Liver (tissue), 9 donors: ENCODE results near the gene GOLGA7B. TPM values are rescaled to one million over a fixed set of nuclear protein-coding genes. Genes with fewer than 3 reads are reported as not detected.

Experiments used
- DNase-seq: peaks from one replicate; pipeline ENCODE4 v3.0.0-alpha.2; 2017; ENCODE audit warnings: low spot score
- H3K27ac ChIP-seq, 2 donors: one replicate each; pipeline ENCODE4 v1.7.0; 2013; ENCODE audit warnings: inconsistent platforms in 2 of 2, low read length in 2 of 2, control low read depth in 1 of 2, low read depth in 1 of 2, mild to moderate bottlenecking in 1 of 2
- H3K27me3 ChIP-seq, 4 donors: one replicate each; pipeline versions ENCODE4 v1.6.1 to v1.7.0; 2013; ENCODE audit warnings: low read length in 3 of 4, inconsistent platforms in 1 of 4, mild to moderate bottlenecking in 1 of 4, moderate library complexity in 1 of 4; ENCODE audit not compliant: control insufficient read depth in 4 of 4, insufficient read depth in 4 of 4
- H3K36me3 ChIP-seq, 4 donors: one replicate each; pipeline versions ENCODE4 v1.6.1 to v1.7.0; 2013; ENCODE audit warnings: low read length in 3 of 4, mild to moderate bottlenecking in 3 of 4, low read depth in 1 of 4, moderate library complexity in 1 of 4; ENCODE audit not compliant: control insufficient read depth in 4 of 4, insufficient read depth in 3 of 4
- H3K4me1 ChIP-seq, 4 donors: one replicate each; pipeline versions ENCODE4 v1.6.1 to v1.7.0; 2013; ENCODE audit warnings: low read length in 3 of 4, mild to moderate bottlenecking in 3 of 4, moderate library complexity in 1 of 4; ENCODE audit not compliant: control insufficient read depth in 4 of 4, insufficient read depth in 4 of 4
- H3K4me3 ChIP-seq, 3 donors: one replicate each; pipeline versions ENCODE4 v1.6.1 to v1.7.0; 2013; ENCODE audit warnings: low read length in 3 of 3, control low read depth in 1 of 3, low read depth in 1 of 3, mild to moderate bottlenecking in 1 of 3
- H3K9ac ChIP-seq, 2 donors: one replicate each; pipeline ENCODE4 v1.7.0; 2013; ENCODE audit warnings: low read length in 2 of 2, mild to moderate bottlenecking in 2 of 2, moderate library complexity in 2 of 2, control low read depth in 1 of 2, low read depth in 1 of 2
- H3K9me3 ChIP-seq, 4 donors: one replicate each; pipeline versions ENCODE4 v1.6.1 to v1.7.0; 2013; ENCODE audit warnings: low read length in 3 of 4; ENCODE audit not compliant: control insufficient read depth in 4 of 4
- EGR1 ChIP-seq, 2 donors: IDR thresholded peaks; 2 replicates each; pipeline ENCODE4 v1.6.1; 2016 to 2018; ENCODE audit warnings: antibody characterized with exemption in 2 of 2, low read depth in 2 of 2
- FOXA1 ChIP-seq: IDR thresholded peaks from 2 replicates; pipeline ENCODE4 v1.6.1; 2016; ENCODE audit warnings: antibody characterized with exemption
- FOXA2 ChIP-seq: IDR thresholded peaks from 2 replicates; pipeline ENCODE4 v1.6.1; 2016; ENCODE audit warnings: antibody characterized with exemption
- GABPA ChIP-seq, 2 donors: IDR thresholded peaks in 1 of 2; conservative IDR thresholded peaks in 1 of 2; 2 replicates each; pipeline ENCODE4 v1.6.1; 2016; ENCODE audit warnings: antibody characterized with exemption in 2 of 2, mild to moderate bottlenecking in 1 of 2, moderate library complexity in 1 of 2
- HNF4A ChIP-seq, 2 donors: conservative IDR thresholded peaks; 2 replicates each; pipeline ENCODE4 v1.6.1; 2016; ENCODE audit warnings: antibody characterized with exemption in 2 of 2, mild to moderate bottlenecking in 2 of 2
- HNF4G ChIP-seq: IDR thresholded peaks from 2 replicates; pipeline ENCODE4 v1.6.1; 2016; ENCODE audit warnings: antibody characterized with exemption
- JUND ChIP-seq, 2 donors: IDR thresholded peaks; 2 replicates each; pipeline ENCODE4 v1.6.1; 2016; ENCODE audit warnings: antibody characterized with exemption in 2 of 2
- NR2F2 ChIP-seq: IDR thresholded peaks from 2 replicates; pipeline ENCODE4 v1.6.1; 2016; ENCODE audit warnings: antibody characterized with exemption
- RAD21 ChIP-seq, 2 donors: IDR thresholded peaks; 2 replicates each; pipeline ENCODE4 v1.6.1; 2016; ENCODE audit warnings: antibody characterized with exemption in 2 of 2, mild to moderate bottlenecking in 2 of 2
- RXRA ChIP-seq, 2 donors: IDR thresholded peaks; 2 replicates each; pipeline ENCODE4 v1.6.1; 2017 to 2018; ENCODE audit warnings: antibody characterized with exemption in 2 of 2, mild to moderate bottlenecking in 1 of 2
- SP1 ChIP-seq: IDR thresholded peaks from 2 replicates; pipeline ENCODE4 v1.6.1; 2018; ENCODE audit warnings: antibody characterized with exemption, mild to moderate bottlenecking
- TAF1 ChIP-seq: conservative IDR thresholded peaks from 2 replicates; pipeline ENCODE4 v1.6.1; 2016; ENCODE audit warnings: antibody characterized with exemption, mild to moderate bottlenecking
- YY1 ChIP-seq: IDR thresholded peaks from 2 replicates; pipeline ENCODE4 v1.6.1; 2016; ENCODE audit warnings: antibody characterized with exemption, mild to moderate bottlenecking
- WGBS: extraction: QIAGEN DNeasy Blood & Tissue Kit; methylation state at CpG from one replicate; pipeline ENCODE4 v1.1.7; 2013; 5-methylcytosine and 5-hydroxymethylcytosine counted together
- polyA plus RNA-seq, 2 donors: library from polyadenylated mRNA; stranded (reverse) in 1 of 2; unstranded in 1 of 2; fragments of 200-250 nt in 1 of 2; fragments of >200 nt in 1 of 2; fragmentation: Nextera tagmentation in 1 of 2; extraction: Ambion mirVana in 1 of 2; gene quantifications; one replicate each; pipeline versions ENCODE4 v1.2.1 to v1.2.3, GENCODE V29; 2013 to 2015
- total RNA-seq, 2 donors: library from RNA; depleted of rRNA; stranded (reverse); fragments of >200 nt; gene quantifications; one replicate each; pipeline ENCODE4 v1.2.3, GENCODE V29; 2014
- TF ChIP-seq, protein P1 (sequence below): fragments of 150-350 bp; IDR thresholded peaks from 2 replicates; pipeline ENCODE4 v1.5.1; 2017; ENCODE audit warnings: improper control_type of control experiment, low read depth, low read length; ENCODE audit not compliant: missing input control
- TF ChIP-seq, protein P2 (sequence below): IDR thresholded peaks from 2 replicates; pipeline ENCODE4 v1.6.1; 2016; ENCODE audit warnings: antibody characterized with exemption, mild to moderate bottlenecking
- TF ChIP-seq, protein P3 (sequence below): IDR thresholded peaks from 2 replicates; pipeline ENCODE4 v1.6.1; 2016; ENCODE audit warnings: antibody characterized with exemption
- TF ChIP-seq, protein P4 (sequence below): IDR thresholded peaks from 2 replicates; pipeline ENCODE4 v1.6.1; 2016; ENCODE audit warnings: antibody characterized with exemption
- TF ChIP-seq, protein P5 (sequence below): IDR thresholded peaks from 2 replicates; pipeline ENCODE4 v1.6.1; 2016; ENCODE audit warnings: antibody characterized with exemption
- donor health status: healthy.
- donor health status: healthy.
- donor health status: healthy.
- donor health status: healthy.
- donor health status: healthy.

The GOLGA7B gene
- total and polyA plus RNA-seq, 4 donors: 0.05 to 0.63 (median 0.40) TPM

DNA sequence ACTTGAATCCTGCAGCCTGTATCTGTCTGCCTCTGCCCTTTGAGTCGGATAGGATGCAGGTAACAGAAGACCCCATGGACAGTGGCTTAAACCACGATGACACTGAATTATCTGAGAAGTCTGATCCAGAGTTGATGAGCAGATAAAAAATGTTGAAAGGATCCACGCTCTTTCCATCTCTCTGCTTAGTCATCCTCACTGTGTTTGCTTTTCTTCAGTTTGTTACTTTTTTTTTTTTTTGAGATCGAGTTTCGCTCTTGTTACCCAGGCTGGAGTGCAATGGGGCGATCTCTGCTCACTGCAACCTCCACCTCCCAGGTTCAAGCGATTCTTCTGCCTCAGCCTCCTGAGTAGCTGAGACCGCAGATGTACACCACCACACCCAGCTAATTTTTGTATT, 36.9 kb upstream of the GOLGA7B start:
- H3K4me3 ChIP-seq: no peak overlapping the region
- H3K36me3 ChIP-seq: no peaks in the 10 kb centered on the region
- TF ChIP-seq JUND (IDR thresholded peaks at IDR 0.05): no peak
- TF ChIP-seq, protein P1, sequence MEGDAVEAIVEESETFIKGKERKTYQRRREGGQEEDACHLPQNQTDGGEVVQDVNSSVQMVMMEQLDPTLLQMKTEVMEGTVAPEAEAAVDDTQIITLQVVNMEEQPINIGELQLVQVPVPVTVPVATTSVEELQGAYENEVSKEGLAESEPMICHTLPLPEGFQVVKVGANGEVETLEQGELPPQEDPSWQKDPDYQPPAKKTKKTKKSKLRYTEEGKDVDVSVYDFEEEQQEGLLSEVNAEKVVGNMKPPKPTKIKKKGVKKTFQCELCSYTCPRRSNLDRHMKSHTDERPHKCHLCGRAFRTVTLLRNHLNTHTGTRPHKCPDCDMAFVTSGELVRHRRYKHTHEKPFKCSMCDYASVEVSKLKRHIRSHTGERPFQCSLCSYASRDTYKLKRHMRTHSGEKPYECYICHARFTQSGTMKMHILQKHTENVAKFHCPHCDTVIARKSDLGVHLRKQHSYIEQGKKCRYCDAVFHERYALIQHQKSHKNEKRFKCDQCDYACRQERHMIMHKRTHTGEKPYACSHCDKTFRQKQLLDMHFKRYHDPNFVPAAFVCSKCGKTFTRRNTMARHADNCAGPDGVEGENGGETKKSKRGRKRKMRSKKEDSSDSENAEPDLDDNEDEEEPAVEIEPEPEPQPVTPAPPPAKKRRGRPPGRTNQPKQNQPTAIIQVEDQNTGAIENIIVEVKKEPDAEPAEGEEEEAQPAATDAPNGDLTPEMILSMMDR: no peak
- TF ChIP-seq, protein P2, sequence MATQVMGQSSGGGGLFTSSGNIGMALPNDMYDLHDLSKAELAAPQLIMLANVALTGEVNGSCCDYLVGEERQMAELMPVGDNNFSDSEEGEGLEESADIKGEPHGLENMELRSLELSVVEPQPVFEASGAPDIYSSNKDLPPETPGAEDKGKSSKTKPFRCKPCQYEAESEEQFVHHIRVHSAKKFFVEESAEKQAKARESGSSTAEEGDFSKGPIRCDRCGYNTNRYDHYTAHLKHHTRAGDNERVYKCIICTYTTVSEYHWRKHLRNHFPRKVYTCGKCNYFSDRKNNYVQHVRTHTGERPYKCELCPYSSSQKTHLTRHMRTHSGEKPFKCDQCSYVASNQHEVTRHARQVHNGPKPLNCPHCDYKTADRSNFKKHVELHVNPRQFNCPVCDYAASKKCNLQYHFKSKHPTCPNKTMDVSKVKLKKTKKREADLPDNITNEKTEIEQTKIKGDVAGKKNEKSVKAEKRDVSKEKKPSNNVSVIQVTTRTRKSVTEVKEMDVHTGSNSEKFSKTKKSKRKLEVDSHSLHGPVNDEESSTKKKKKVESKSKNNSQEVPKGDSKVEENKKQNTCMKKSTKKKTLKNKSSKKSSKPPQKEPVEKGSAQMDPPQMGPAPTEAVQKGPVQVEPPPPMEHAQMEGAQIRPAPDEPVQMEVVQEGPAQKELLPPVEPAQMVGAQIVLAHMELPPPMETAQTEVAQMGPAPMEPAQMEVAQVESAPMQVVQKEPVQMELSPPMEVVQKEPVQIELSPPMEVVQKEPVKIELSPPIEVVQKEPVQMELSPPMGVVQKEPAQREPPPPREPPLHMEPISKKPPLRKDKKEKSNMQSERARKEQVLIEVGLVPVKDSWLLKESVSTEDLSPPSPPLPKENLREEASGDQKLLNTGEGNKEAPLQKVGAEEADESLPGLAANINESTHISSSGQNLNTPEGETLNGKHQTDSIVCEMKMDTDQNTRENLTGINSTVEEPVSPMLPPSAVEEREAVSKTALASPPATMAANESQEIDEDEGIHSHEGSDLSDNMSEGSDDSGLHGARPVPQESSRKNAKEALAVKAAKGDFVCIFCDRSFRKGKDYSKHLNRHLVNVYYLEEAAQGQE: no peak
- TF ChIP-seq, protein P3, sequence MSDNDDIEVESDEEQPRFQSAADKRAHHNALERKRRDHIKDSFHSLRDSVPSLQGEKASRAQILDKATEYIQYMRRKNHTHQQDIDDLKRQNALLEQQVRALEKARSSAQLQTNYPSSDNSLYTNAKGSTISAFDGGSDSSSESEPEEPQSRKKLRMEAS: no peak
- TF ChIP-seq, protein P4, sequence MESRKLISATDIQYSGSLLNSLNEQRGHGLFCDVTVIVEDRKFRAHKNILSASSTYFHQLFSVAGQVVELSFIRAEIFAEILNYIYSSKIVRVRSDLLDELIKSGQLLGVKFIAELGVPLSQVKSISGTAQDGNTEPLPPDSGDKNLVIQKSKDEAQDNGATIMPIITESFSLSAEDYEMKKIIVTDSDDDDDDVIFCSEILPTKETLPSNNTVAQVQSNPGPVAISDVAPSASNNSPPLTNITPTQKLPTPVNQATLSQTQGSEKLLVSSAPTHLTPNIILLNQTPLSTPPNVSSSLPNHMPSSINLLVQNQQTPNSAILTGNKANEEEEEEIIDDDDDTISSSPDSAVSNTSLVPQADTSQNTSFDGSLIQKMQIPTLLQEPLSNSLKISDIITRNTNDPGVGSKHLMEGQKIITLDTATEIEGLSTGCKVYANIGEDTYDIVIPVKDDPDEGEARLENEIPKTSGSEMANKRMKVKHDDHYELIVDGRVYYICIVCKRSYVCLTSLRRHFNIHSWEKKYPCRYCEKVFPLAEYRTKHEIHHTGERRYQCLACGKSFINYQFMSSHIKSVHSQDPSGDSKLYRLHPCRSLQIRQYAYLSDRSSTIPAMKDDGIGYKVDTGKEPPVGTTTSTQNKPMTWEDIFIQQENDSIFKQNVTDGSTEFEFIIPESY: no peak
- TF ChIP-seq, protein P5, sequence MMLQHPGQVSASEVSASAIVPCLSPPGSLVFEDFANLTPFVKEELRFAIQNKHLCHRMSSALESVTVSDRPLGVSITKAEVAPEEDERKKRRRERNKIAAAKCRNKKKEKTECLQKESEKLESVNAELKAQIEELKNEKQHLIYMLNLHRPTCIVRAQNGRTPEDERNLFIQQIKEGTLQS: no peak
- no peak for TF ChIP-seq GABPA (IDR thresholded peaks at IDR 0.05 in 1 of 2, conservative IDR thresholded peaks at IDR 0.05 in 1 of 2)
- TF ChIP-seq EGR1 (IDR thresholded peaks at IDR 0.05; ENCODE audit: low read depth in 2 of 2): no peak
- TF ChIP-seq YY1: no peak
- TF ChIP-seq NR2F2: no peak
- TF ChIP-seq FOXA1: no peak
- TF ChIP-seq HNF4G: no peak
- no peak for TF ChIP-seq RAD21 (IDR thresholded peaks at IDR 0.05)
- no peak for TF ChIP-seq TAF1
- TF ChIP-seq RXRA (IDR thresholded peaks at IDR 0.05): no peak
- TF ChIP-seq SP1: no peak
- no peaks in the 10 kb centered on the region for H3K9me3 ChIP-seq
- H3K9ac ChIP-seq: no peak overlapping the region
- H3K4me1 ChIP-seq: no peaks in the 10 kb centered on the region
- no peak for DNase-seq
- no peak overlapping the region for H3K27ac ChIP-seq
- 68% methylated on average over 8 of the region's 8 CpGs for WGBS
- no peaks in the 10 kb centered on the region for H3K27me3 ChIP-seq

DNA sequence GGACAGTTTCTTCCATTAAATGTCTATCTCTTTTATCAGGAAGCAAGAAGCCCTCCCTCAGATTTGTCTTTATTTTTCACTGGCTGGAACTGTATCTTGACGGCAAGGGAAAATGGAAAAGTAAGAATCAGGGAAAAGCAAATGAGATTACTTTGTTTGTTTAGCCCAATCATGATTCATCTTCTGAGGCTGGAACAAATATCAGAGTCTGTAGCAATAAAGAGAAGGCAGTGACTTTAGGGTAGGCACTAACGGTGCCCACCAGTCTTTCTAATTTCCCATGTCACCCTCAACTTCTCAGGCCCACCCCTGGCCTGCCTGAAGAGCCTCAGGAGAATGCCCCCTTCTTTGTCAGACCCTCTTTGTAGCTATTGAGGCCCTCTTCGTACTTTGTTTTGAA, 36.3 kb upstream of the GOLGA7B start:
- no peaks in the 10 kb centered on the region for H3K9me3 ChIP-seq
- H3K36me3 ChIP-seq: no peaks in the 10 kb centered on the region
- no peak overlapping the region for H3K9ac ChIP-seq
- no peak overlapping the region for H3K27ac ChIP-seq
- WGBS: 60% methylated on average over 3 of the region's 3 CpGs
- no peaks in the 10 kb centered on the region for H3K4me1 ChIP-seq
- no peaks in the 10 kb centered on the region for H3K27me3 ChIP-seq
- TF ChIP-seq FOXA1 (no peak), JUND (IDR thresholded peaks at IDR 0.05) (no peak), SP1 (no peak), RXRA (IDR thresholded peaks at IDR 0.05) (no peak), FOXA2 (no peak), HNF4A (conservative IDR thresholded peaks at IDR 0.05) (no peak)
- TF ChIP-seq, protein P4: no peak
- TF ChIP-seq, protein P5: no peak
- TF ChIP-seq, protein P1: no peak
- no peak for DNase-seq
- H3K4me3 ChIP-seq: no peak overlapping the region
